Measurements from ENCODE around the gene DNAJC7.

DNAJC7 gene, protein sequence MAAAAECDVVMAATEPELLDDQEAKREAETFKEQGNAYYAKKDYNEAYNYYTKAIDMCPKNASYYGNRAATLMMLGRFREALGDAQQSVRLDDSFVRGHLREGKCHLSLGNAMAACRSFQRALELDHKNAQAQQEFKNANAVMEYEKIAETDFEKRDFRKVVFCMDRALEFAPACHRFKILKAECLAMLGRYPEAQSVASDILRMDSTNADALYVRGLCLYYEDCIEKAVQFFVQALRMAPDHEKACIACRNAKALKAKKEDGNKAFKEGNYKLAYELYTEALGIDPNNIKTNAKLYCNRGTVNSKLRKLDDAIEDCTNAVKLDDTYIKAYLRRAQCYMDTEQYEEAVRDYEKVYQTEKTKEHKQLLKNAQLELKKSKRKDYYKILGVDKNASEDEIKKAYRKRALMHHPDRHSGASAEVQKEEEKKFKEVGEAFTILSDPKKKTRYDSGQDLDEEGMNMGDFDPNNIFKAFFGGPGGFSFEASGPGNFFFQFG

DNA sequence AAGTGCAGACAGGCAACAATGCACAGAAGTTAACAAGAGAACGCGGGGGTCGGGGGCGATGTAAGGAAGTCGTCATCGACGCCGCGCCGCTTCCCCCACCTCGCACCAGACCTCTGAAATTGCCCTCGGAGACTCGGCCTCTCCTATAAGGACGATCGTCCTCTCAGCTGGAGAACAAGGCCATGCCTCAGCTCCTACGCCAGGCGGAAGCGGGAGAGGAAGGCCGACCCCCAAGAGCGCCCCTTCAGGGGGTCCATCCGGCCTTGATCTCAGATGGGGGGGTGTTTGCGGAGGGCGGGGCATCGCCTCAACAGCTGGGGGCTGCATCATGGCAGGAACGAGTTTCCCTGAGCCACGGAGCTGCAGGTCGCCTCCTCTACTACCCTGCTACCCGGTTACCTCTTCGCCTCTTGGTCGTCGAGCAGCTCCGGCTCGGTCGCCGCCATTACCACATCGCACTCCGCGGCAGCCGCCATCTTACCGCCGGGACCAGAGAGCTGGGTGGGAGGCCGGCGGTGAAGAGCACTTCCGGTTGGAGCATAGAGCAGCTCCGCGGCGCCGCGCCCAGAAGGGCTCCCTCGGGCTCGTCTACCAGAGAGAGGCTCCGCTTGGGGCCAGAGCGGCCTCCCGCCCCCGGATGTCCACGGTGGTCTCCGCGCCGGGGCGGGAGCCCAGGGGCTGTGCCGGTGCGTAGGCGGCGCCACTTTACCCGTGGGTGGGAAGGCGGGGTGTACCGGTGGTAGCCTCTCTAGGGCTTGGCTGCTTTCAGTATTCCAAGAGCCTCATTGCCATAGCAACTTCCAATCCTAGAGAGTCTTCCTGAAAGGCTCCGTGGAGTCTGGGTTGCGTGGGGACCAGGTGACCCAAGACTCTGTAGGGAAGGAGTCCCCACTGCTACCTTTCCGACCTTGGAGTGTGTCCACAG lies at the start of gene DNAJC7:
Gene DNAJC7 (minus strand): TSS at position 499 of the 925 bp plus-strand sequence. CDS start 23 bp downstream, at position 476.
- DNase-seq (ENCODE audit: low read depth in 3 of 3), result peak; percentile 79 to 82 (median 80)

DNA sequence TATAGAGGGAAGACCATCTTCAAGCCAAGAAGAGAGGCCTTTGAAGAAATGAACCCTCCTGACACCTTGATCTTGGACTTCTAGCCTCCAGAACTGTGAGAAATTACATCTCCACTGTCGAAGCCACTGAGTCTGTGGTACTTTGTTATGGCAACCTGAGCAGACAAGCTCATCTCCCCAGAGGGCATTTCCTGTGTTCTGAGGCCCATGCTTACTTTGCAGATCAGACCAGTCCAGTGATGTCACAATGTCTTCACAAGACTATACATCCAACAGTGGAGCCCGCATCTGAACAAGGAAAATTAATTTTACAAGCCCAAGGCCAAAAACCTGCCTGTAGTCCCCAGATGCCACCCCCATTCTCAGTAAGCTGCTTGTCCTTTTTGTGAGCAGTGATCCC lies 48.0 kb upstream of the DNAJC7 start:
- no peak for DNase-seq (ENCODE audit: low read depth in 3 of 3)

DNA sequence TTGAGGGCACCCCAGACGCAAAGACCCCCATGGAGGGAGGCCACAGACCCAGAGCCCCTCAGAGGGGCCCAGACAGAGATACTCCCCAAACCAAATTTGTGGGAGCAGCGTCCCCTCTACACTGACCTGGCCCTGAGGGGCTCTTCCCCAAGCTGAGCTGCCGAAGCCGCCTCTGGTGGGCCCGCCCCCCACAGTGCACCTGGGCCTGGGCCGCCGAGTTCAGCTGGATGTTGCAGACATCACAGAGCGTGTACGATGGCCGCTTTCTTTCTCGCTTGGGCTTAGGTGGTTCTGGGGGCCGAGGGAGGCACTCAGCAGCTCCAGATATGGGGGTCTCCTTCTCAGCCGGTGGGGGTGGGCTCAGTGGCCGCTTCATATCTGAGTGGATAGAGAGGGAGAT lies 45.4 kb upstream of the DNAJC7 start:
- no peak for DNase-seq (ENCODE audit: low read depth in 3 of 3)

DNA sequence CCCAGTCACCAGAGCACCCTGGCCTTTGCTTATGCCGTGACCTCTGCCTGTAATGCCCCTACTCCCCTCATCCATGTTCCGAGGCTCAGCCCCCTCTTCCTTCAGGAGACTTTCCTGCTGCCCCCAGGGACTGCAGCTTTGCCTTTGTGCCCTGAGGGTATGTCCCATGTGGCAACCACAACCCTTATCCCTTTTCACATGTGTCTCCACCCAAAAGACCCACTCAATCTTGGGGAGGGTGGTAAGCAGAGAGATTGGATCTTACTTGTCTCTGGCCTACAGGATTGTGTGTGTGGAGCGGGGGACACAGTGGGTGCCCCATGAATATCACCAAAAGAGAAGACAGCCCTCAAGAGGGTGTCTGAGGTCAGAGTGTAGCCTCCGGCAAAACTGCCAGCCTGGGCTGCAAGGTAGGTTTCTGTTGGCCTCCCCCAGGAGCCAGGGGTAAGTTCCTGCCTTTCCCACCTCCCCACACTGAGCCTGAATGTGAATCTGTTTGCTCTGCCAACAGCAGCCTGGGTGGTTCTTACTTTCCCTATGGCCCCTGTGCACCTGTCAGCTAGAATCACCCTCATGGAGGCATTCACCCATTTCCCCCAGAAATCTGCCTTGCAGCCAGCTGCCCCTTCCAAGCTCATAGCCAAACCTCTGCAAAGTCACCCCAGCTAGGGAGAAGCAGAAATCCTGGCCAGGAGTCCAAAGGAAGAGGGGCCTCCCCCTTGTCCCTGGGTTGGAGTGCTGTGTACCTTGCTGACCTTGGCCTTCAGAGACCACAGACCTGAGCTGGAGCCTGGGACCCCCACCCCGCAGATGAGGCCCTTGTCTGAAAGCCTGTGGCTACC lies 44.6 kb upstream of the DNAJC7 start:
- no peak for DNase-seq (ENCODE audit: low read depth in 3 of 3)

DNA sequence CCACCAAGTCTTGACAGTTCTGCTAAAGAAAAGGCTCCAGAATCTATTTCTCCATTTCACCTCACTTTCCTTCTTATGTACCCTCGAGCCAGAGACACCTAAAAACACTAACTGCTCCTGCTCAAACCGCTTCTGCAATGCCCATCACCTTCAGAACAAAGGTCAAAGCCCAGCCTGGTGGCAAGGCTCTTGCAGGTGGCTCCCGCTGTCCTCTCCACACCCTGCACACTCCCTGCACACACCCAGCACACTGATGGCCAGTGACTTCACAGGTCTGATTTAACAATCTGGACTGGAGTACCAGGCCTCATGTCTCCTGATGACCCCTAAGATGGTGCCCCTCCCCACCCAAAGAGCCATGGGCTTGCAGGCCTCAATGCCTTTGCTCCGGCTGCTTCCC lies 43.0 kb upstream of the DNAJC7 start:
- no peak for DNase-seq (ENCODE audit: low read depth in 3 of 3)

DNA sequence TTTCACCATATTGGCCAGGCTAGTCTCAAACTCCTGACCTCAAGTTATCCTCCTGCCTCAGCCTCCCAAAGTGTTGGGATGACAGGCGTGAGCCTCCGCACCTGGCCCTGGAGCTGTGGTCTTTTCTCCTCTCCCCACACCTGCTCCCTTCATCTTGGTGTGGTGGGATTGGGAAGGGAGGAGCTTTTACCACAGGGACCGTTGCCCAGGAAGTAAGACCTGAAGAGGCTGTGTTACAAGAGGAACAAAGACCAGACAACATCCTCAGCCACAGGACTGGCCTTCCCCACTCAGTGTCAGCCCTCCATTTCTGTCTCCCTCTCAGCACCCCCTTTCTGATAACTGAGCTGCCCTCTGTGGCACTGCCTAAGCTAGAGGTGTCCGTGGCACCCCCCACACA lies 42.6 kb upstream of the DNAJC7 start:
- DNase-seq (ENCODE audit: low read depth in 3 of 3), result no peak

DNA sequence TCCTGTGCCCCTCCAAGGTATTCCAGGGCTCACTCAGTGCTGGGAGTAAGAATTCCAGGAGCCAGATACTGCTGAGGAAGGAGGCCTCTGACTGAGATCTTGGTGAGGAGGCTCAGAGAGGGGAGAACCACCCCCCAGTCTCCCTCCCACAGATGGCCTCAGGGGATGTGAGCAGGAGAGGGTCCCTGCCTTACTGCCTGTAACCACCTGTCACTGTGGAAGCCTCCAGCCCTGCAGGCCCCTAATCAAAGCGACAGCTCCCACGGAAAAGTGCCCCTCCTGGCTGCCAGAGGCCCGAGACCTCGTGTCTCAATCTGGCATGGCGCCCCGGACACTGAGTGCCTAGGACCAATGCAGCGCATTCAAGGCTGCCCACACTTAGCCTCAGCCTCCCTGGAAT lies 40.8 kb upstream of the DNAJC7 start:
- DNase-seq (ENCODE audit: low read depth in 3 of 3), result no peak

DNA sequence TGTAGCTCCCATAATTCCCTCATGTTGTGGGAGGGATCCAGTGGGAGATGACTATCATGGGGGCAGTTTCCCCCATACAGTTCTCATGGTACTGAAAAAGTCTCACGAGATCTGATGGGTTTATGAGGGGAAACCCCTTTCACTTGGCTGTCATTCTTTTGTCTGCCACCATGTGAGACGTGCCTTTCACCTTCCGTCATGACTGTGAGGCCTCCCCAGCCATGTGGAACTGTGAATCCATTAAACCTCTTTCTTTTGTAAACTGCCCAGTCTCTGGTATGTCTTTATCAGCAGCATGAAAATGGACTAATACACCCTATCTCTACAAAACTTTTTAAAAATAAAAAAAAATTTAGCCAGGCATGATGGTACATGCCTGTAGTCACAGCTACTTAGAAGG lies 39.4 kb upstream of the DNAJC7 start:
- DNase-seq (ENCODE audit: low read depth in 3 of 3), result no peak

DNA sequence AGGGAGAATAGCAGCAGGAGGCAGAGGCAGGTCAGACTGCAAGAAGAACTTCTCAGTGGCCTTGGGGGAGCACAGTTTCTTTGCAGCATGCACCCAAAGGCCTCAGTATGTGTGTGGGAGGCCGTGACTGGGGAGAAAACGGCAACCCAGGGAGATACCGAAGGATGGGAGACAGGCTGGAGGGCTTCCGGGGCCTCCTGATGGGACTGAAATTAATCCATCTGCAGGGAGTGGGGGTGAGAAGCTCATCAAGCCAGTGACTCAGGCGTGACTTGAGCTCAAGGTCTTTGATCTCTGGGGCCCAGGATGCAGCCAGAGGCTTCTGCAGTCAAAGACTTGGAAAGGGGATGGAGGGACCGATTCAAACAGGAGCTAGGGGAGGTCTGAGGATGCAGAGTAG lies 38.3 kb upstream of the DNAJC7 start:
- no peak for DNase-seq (ENCODE audit: low read depth in 3 of 3)

DNA sequence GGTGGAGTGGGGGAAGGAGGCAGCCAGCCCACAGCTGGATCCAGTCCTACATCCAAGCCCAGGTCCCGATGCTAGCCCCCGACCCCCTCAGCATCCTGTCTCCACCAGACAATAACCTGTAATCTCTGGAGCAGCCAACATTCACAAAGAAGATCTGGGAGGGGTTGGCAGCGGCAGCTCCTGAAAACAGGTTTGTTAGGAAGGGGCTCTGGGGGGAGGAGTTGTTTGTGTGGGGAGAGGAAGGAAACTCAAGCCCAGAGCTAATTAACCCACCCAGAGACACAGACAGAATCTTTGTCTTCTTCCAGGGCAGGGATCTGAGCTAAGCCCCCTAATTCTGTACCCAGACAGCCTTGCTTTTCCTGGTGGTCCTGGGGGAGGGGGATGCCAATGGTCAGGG lies 37.8 kb upstream of the DNAJC7 start:
- no peak for DNase-seq (ENCODE audit: low read depth in 3 of 3)

DNA sequence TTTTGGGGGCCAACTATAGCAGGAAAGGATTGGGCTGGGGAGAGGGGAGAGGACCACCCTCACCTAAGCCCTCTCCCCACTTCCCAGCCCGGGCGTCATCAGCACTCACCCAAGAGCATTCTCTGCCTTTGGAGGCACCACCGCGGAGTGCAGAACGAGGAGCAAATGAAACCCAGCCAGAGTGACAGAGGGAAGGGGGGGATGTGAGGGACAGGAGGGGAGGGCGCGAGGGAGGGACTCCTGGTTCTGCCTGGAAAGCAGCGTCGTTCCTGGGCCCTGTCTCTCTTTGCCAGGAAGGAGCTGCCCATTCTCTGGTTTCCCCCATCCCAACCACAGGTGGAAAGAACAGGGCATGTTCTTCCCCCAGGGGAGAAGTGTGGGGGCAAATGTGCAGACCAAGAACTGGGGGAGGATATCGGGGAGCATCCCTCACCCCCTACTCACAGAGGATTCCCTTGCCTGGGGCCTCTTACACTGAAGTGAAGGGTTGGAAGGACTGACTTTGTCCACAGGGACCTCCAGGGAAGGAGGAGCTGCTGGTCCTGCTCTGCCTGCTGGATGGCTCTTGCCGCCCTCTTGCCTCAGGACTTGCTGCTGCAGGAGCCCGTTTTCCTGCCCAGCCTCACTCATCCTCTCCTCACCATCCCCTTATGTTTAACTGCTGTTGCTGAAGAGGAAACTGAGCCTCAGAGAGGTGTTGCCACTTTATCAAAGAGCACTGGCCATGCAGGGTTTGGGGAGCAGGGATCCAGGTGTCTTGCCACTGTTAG lies 36.7 kb upstream of the DNAJC7 start:
- DNase-seq (ENCODE audit: low read depth in 3 of 3), result no peak

DNA sequence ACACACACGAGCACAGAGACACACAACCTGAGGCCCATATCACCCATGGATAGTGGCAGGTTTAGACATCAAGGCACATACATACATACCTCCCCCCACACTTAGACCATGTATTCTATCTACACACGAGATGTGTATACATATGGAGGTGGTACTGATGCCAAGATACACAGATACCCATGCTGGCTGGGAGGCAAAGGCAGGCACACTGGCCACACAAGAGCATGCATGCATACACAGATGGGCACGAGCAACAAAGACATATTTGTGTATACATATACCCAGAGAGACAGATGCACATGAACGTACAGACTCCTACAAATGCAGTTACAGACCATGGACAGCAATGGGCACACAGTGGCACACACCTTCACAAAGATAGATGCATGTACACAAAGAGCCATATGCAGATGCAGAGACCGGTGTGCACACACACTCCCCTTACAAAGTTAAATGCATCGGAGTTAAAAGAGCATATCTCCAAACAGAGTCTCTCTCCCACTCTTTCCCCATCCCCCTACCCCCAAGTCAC lies 35.2 kb upstream of the DNAJC7 start:
- DNase-seq (ENCODE audit: low read depth in 3 of 3), result no peak

DNA sequence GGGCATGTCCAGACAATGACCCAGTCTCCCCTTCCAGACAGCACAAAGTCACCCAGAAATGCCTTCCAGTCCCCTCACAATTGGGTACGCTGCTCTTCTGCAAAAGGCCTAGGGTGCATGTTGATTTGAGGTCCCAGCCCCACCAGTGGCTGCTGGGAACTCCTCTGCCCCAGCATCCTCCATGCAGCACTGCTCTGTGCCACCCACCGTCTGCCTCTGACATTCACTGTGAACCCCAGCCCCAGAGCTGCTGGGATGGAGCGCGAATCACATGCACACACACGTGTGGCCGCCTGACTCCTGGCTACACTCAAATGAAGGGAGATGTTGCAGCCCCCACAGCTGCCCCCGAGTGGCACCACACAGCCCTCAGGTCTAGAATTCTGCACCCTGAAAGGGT lies 34.4 kb upstream of the DNAJC7 start:
- no peak for DNase-seq (ENCODE audit: low read depth in 3 of 3)

DNA sequence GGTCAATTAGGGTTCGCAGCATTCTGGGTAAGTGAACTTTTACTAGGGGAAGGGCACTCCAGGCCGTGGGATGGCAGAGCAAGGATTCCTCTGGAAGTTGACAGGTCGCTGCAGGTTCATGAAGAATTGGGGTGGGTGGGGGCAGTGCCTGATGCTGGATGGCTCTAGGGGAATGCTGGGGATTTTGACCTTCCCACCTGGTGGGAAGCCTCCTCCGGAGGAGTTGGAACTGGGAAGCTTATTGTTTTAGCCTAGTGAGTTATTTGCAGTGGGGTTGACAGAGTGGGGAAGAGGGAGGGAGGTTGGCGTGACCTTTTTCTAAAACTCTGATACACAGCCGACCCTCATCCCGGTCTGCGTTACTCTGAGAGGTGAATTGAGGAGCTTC lies 33.8 kb upstream of the DNAJC7 start:
- no peak for DNase-seq (ENCODE audit: low read depth in 3 of 3)

DNA sequence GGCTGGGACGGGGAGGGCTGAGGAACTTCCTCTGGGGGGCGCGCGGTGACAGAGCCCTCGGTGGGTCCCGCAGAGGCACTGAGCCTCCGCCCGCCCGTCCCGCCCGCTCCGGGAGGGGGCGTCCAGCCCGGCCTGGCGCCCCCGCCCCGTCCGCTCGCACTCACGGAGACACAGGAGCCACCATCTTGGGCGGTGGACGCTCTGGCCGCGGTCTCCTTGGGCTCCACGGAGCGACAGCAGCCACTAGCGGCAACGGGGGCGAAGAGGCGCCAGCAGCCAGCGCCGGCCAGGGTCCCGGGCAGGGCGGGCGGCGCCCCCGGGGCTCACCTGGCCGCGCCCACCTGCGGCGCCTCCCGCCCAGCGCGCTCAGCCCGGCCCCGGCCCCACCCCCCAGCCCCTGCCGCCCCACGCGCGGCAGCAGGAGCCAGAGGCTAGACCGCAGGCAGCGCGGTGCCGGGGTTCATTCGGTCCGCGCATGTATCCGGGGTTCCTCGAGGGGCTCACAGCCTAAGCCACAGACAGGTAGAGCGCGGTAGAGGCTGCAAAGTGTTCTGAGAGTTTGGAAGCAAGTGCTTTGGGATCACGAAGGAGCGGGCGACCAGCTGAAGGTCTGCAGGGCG lies 33.3 kb upstream of the DNAJC7 start, which contains the start of gene C17orf113:
Gene C17orf113 (minus strand): TSS at position 209 of the 620 bp plus-strand sequence. CDS start 7,225 bp downstream, outside the sequence.
- DNase-seq (ENCODE audit: low read depth in 3 of 3), result peak in 1 of 3 experiments; percentile 18

DNA sequence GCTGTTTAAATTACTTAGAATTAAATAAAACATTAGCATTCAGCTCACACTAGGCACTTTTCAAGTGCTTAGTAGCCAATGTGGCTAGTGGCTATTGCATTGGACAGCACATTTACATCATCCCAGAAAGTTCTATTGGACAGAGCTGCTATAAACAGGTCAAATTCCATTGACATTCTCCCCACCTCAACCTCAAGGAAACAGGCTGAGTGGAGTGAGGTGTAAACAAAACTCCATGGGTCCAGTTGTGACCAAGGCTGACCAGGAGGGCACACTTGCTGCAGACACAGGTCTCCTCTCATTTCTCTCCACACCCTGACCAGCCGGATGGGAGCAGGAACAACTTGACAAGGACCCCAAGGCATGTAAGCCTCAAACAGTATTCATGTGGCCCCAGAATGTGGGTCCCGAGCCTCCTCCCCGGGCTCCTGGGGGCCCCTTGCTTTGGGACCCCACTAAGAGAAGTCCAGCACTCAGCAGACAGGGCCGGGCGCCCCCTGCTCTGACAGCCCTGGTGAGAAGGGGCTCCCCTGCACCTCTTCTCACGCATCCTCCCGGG lies 32.7 kb upstream of the DNAJC7 start:
- DNase-seq (ENCODE audit: low read depth in 3 of 3), result no peak

DNA sequence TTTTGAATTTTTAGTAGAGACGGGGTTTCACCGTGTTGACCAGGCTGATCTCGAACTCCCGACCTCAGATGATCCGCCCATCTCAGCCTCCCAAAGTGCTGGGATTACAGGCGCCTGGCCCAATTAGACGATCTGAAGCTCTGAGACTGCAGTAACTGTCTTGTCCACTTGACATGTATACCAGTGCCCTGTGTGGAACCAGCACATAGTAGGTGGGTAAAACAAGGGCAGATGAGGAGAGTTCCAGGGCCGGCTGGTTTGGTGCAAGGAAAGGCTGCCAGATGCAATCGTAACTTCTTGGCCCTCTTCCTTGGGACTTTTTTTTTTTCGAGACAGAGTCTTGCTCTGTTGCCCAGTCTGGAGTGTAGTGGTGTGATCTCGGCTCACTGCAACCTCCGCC lies 30.1 kb upstream of the DNAJC7 start:
- DNase-seq (ENCODE audit: low read depth in 3 of 3), result no peak

DNA sequence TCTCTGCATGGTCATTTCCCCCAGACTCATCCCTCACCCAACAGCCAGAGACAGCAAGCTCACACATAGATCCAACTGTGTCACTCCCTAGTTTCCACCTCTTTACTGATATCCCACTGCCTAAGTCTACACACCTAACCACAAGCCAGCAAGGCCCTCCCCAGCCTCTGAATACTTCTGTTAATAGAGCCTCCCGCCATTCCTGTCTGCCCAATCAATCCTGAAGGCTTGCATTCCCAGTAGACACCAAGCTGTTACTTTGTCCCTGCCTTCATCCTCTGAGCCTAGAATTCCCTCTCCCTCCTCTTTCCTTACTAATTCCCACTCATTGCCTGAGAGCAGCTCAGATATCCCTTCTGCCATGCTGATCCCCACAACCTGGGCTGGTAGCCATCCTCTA lies 28.5 kb upstream of the DNAJC7 start:
- no peak for DNase-seq (ENCODE audit: low read depth in 3 of 3)

DNA sequence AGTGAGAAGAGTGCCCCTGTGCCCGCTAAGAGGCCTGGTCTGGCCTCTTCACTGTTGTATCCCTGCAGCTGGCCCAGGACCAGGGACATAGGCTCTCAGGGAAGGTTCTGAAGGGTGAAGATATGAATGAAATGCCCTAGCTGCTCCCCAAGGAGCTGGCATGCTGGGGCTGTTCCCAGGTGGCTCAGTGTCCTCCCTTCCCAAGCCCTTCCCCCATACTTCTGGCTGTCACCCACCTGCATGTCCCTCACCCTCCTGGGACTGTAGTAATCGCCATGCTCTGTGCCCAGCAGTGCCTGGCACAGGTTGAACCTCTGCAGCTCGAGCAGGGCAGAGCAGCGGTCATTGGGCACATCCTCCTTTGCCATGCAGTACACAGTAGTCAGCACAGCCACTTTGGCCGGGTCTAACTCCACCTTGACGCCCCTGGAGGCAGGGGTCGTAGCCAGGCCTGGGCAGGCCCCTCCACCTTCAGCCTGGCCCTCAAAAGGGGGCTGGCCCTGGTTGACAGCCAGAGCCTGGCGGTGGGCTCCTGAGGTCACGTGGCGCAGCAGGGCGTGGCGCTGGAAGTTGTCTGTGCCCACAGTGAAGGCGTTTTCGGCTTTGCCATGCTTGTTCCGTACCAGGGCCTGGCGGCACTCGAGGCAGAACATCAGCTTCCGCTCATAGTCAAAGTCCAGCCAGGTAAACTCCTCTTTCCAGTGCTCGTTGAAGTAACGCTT lies 25.5 kb upstream of the DNAJC7 start:
- no peak for DNase-seq (ENCODE audit: low read depth in 3 of 3)
